ENCODE measurements around the gene RBBP8NL.

DNA sequence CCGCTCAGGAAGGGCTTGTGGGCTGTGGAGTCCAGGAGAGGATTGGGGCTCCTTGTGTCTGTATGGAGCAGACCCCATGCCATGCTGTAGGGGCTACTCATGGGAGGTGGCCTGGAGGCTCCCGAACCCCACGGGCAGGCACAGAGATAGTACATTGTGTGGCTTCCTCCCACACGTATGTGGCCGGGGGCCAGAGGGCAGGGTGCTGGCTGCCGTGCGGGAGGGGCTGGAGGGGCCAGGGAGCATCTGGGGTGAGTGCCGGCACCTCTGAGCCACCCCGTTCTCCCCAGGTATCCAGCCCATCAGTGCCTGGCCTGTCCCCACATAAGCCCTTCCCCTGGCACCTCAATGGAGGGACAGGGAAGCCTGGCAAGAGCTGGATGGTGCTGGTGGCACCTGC lies 7.6 kb downstream of the RBBP8NL start:
- TF ChIP-seq, protein P1, sequence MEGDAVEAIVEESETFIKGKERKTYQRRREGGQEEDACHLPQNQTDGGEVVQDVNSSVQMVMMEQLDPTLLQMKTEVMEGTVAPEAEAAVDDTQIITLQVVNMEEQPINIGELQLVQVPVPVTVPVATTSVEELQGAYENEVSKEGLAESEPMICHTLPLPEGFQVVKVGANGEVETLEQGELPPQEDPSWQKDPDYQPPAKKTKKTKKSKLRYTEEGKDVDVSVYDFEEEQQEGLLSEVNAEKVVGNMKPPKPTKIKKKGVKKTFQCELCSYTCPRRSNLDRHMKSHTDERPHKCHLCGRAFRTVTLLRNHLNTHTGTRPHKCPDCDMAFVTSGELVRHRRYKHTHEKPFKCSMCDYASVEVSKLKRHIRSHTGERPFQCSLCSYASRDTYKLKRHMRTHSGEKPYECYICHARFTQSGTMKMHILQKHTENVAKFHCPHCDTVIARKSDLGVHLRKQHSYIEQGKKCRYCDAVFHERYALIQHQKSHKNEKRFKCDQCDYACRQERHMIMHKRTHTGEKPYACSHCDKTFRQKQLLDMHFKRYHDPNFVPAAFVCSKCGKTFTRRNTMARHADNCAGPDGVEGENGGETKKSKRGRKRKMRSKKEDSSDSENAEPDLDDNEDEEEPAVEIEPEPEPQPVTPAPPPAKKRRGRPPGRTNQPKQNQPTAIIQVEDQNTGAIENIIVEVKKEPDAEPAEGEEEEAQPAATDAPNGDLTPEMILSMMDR (IDR thresholded peaks at IDR 0.05; ENCODE audit: borderline replicate concordance, extremely low read depth, low read length, poor library complexity, severe bottlenecking) = no peak
- TF ChIP-seq EZH2 (IDR thresholded peaks at IDR 0.05; ENCODE audit: borderline replicate concordance, low read depth, low read length, severe bottlenecking) = no peak

Measured in DND-41 (cell line).